ENCODE measurements around the gene SLC15A4.

The SLC15A4 gene

DNA sequence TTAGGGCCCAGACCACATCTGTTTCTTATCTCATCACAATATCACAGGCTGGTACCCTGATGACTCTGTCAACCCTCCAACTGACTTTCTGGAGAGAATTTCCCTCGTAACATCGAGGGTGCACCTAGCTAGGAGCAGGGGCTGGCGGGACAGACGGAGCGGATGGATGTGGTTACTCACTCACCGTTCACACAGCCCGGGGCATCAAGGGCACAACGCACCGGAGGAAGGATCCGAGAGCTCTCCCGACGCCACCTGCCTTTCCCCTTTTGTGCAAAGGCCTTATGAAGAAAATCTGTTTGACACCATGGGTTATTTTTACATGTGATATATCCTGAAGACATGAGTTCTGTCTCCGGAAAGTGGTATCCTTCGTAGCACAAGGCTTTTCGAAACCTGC is 31.4 kb downstream of the SLC15A4 start:
- DNase-seq: no peak

DNA sequence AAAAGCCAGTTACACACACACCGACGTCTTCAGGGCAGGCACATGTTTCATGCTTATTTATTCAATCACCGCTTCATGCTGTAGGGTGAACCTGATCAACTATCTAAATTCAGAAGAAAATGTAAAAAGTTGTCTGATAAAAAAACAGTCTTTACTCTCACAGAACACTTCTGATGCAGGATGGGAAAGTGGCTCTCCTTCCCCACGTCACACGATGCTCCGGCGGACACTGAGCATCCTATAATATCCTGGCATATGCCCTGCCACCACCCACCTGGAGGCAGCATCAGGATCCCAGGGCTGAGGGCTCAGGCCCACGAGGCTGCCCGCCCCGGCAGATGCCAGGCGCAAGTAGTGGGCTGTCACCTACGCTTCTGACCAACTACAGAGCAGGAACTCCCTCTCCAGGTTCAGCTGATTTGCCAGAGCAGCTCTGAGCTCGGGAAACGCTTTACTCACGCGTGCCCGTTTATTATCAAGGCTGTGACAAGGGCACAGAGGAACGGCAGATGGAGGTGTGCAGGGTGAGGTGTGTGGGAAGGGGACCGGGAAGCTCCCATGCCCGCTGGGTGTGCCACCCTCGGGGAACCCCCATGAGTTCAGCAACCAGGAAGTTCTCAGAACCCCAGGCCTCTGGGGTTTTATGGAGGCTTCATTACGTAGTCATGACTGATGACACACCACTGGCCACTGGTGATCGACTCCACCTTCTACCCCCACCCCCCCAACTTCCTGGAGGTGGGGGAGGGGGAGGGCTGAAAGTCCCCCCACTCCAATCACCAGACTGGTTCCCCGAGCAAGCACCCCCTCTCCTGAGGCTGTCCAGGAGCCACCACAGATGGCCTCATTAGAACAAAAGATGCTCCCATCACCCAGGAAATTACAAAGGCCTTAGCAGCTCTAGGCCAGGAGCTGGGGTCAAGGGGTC is 32.1 kb downstream of the SLC15A4 start:
- no peak for DNase-seq

DNA sequence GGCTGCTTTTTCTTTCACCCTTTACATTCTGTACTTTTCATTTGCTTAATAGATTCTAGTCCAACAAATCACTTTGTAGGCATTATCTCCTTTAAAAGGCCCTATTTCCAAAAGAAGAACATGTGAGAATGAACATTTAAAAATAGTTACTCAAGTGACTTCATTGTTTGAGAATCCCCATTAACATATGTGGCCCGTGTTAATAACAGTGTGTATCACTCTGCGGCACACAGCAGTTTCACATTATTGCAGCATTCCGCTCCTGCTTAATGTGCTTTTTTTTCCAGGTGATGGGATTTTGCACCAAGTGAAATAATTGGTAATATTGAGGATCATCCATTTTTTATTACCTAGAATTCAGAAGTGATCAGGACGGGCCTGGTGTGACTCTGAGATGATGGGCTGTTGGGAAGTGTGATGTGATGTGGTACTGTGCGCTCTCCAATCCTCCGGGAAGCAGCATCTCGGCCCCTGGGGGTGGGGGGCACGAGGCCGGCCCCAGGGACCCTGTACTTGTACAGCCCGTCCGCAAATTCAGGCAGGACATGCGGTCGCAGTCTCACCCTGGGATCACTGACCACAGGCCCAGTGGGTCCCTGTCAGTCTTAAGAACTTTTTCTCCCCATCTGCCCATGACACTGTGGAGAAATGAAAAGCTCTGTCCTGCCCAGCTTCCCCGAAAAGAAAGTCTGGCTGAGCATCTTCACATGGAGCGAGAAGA is 32.9 kb downstream of the SLC15A4 start:
- DNase-seq: no peak

DNA sequence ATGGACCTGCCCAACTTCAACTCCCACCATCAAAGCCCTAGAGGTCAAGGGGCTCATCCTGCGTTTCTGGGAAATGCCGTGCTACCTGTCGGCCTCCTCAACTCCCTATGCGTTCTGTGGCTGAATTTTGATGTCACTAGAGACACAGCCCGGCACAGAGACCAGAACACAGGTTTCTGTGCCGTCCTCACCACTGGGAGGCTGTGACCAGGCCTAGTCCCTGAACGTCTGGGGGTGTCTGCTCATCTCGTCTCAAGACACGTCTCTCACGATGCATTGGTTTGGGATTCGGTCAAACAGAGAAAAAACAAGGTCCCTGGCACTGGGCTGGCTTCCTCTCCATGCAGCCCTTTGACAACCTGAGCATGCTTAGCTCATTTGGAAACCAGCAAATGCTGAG is 33.5 kb downstream of the SLC15A4 start:
- no peak for DNase-seq

DNA sequence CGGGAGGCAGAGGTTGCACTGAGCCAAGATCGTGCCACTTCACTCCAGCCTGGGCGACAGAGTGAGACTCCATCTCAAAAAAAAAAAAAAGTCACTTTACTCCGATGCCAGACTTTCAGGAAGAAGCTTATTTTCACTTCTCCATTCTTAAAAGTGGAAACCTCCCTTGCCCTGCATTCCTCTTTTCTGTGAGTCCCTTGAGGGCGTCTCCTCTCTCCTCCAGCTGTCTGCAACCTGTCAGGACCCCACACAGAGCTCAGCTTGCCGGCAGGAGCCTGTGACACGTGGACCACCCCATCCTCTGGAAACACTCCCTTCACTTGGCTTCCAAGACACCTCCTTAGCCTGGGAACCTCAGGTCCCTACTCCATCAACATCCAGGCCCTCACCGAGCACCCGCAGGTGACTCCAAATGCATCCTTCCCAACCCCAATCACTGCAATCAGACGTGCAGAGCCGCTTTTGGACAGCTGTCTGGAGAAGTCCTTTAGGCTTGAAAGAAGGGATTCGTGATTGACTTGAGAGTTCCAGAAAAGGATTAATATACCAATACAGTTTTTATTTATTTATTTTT is 34.3 kb downstream of the SLC15A4 start:
- DNase-seq: no peak

DNA sequence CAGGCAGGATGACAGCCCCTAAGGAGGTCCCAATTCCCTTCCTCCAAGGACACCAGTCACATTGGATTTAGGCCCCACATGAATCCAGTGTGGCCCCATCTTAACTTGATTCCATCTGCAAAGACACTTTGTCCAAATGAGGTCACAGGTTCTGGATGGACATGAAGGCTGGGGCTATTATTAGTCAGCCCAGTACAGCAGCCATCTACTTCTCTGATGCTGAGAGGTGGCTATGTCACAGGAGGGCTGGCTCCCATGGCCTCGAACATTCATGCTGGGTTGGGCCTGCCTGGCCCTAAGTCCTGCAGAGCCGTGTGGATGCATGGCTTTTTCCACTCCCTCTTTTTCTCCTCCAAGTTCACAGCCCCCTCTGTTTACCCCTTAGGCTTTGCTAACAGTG is 35.9 kb downstream of the SLC15A4 start:
- no peak for DNase-seq

DNA sequence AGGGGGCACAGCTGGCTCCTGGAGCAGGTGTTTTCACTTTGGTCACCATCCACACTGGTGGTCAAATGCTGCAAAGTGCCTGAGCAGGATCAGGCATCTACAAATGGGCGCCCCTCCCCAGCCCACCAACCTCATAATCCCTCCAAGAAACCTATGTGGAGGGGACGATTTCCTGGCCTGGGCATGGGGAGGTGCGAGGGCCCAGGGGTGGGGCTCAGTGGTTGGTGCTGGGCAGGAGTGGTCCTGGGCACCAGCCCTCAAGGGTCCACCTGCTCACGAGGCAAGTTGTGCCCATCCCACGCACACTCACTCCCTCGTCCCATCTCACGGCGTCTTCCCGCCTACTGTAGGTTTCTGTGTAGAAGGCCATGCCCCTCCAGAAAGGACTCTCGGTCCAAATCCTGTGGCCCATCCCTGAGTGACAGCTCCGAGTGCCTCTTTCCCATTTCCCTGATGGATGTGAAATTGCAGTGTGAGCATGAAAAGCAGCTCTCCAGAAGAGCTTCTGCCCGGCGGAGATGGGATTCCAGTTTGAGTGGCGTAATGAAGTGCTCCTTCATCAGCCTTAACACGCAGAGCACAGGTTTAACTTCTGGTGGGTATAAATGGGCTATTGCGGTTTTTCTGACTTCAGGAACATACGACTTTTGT is 36.9 kb downstream of the SLC15A4 start:
- no peak for DNase-seq

DNA sequence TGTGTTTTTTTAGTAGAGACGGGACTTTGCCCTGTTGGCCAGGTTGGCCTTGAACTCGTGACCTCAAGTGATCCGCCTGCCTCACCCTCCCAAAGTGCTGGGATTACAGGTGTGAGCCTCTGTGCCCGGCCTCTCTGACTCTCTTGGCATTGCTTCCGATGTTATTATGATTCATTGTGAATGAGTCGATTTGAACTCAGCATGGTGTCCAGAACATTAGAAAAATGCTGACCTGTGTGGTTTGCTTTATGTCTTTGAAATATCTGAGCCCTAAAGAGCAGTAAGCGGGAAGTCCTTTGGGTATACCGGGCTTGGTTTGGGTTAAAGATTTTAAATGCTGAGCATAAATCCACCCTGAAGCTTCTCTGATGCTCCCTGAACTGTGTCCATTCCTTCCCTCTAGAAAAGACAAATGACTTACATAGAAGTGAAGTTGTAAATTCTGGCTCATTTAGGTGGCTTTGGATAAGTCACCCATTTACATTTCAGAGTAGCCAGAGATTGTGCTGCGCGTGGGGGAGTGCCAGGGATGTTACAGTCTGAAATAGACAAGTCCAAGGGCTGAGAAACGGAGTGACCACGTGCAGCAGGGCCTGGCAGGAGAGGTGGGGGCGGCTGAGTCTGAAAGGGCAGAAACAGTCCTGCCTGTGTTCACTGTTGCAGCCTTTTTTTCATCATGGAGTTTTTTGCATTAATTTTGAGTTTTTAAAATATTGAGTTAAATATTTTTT is 39.6 kb downstream of the SLC15A4 start:
- no peak for DNase-seq

DNA sequence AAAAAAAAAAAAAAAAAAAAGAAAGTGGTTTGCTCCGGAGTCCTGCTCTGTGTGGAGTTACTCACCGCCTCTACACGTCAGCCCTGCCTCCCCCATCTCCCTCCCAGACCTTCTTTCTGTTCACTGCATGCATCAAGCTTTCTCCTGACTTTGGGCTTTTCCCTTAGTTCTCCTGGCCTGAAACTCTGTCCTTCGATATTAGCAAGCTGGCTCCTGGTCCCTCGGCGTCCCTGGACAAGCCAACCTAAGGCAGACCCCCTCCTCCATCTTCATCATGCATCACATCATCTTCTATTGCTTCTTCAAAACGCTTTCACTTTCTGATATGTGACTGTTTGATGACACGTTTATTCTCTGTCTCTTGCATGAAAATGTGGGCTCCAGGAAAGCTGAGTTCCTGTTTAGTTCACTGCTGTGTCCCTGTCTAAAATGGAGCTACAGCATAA is 40.6 kb downstream of the SLC15A4 start:
- DNase-seq: peak; percentile 71 to 73

DNA sequence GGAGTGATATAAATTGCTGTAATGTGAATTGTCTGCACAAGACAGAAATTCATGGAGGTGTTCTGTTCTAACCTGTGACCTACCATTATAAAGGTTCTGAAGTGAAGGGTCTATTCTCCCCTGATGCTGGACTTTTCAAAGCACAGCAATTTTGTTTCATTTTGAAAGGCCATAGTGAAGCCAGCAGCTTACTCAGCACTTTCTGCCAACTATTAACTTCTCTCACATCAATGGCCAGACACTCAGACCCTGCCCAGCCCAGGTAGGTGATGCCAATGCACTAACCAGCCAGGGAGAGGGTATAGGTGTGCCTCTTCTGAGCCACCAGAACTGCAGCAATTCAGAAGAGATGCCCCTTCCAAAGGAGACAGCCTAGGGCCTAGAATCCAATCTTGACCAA is 43.9 kb downstream of the SLC15A4 start:
- DNase-seq: no peak

DNA sequence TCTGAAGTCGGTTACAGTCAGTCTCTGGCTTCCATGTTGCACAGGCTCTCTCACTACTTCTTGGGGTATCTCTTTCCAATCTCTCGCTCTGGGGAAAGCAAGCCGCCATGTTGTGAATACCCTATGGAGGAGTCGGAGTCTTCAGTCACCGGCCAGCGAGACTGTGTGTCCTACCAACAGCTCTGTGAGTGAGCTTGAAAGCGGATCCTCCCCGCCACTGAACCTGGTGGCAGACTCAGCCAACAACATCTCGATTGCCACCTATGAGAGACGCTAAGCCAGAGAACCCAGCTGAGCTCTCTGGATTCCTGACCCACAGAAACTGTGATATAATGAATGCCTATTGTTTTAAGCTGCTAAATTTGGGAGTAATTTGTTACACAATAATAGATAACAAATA is 51.5 kb downstream of the SLC15A4 start:
- no peak for DNase-seq

DNA sequence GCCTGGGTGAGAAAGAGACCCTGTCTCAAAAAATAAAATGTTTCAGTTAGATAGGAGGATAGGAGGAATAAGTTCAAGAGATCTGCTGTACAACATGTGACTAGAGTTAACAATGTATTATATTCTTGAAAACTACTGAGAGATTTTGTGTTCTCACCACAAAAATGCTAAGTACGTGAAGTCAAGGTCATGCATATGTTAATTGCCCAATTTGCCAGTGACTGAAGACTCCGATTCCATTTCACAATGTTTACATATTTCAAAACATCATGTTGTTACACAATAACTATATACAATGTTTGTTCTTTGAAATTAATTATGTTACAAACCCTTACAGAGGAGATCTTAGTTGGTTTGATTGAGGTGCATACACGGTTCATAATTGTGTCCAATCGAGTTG is 52.1 kb downstream of the SLC15A4 start:
- DNase-seq: no peak

DNA sequence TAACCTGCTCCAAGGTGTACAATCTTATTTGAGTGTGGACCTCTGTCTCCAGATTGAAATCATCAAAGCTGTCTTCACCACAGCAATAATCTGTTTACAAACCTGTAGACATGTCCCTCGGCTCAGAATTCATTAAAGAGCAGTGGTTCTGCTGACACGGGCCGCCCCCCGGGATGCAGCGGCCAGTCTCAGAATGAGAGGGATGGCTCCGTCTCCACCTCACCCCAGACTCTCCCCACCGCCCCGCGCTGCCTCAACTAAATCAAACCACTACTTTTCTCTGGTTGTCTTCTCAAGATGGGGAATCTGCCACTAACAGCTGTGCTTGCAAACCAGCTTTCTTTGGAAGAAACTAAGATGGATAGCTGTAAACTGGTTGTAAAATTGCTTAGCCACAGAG is 56.2 kb downstream of the SLC15A4 start:
- DNase-seq: no peak

DNA sequence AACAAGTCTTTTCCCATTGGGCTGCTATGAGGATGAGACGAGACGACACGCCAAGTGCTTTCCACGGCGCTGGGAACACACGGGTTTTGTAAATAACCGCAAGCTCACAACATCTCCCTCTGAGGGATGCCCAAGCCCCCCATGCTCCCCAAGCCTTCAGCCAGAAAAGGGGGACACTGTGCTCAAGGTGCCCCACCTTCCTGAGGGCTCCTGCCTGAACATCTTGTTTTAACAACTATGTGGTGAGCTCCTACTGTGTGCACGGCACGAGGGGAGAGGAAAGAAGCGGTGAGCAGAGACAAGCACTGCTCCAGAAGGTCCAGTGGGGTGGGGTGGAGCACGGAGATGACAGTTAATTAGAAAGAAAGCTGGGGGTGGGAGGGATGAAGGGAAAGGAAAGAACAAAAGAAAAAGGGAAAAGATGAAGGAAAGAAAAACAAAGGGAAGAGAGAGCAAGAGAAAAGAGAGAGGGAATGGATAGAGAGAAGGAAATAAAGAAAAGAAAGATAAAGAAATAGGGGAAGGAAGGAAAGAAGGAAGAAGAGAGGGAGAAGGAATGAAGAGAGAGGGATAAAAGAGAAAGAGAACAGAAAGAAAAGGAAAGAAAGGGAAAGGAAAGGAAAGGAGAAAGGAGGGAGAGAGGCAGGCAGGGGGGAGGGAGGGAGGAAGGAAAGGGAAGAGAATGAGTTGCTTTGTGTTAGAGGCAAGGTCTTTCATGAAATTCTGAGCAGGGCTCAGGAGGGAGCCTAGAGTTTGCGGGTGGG is 56.8 kb downstream of the SLC15A4 start:
- DNase-seq: no peak

DNA sequence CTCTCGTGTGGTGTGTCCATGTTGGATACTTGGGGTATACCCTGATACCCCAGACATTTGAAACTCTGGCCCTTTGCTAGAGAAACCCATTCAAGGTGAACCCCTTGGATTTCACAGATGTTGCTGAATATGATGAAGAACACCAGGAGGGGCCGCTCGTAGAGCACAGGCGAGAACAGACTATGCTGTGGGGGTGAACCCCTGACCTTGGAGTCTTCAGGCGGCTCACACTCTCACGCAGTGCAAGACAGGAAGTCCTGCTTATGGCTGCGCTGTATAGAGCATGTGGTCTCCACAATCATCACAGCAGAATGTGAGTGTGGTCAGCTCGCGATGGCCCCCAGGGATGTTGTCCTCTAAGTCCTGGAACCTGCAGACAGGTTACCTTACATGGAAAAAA is 60.4 kb downstream of the SLC15A4 start:
- no peak for DNase-seq

DNA sequence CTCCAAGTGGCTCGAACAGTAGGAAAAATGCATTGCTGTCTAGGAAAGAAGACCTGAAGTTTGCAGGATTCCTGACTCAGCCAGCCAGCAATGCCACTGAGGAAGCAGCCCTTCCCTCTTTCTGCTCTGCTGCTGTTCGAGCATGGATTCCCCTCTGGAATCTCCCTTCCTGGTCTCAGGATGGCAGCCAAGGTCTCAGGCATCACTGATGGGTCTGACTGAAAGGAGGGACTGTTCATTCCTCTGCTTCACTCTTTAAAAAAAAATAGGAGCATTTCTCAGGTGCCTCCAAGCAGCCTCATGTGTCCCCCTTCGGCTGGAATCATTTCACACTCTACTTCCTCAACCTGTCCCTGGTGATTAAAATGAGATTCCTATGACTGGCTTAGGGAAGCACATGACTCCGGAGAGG is 62.4 kb downstream of the SLC15A4 start:
- DNase-seq: no peak

DNA sequence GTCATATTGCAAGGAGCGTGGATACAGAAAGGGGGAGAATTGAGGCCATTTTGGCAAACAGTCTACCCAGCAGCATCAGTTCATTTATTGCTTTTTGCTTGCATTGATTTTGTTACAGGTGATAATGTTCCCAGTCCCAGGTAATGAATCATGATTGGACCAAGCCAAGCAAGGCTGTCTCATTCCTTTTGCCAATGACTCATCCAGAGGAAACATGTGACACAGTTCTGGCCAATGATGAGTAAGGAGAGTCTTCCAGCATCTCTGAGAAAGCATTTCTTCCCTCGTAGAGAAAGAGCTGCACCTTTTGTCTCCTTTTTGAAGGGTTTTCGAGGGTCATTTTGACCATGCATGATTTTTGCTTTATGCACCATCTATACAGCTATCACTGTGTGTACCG is 68.2 kb downstream of the SLC15A4 start:
- DNase-seq: no peak

DNA sequence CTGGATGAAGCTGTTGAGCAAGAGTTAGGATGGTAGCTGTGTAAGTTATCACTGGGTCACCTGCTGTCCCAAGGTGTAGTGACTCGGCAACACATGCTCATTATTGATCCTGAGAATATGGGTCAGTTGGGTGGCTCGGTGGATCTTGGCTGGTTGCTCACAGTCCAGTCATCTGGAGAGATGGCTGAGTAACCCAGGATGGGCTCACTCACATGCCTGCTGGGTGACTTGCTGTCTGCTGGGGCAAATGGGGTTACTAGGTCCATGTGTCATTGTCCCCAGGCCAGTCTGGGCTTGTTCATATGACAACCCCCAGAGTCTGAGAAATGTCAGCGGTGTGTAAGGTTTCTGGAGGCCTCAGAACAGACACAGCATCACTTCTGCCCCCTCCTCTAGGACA is 69.5 kb downstream of the SLC15A4 start:
- peak in 1 of 2 experiments; percentile 17 for DNase-seq

DNA sequence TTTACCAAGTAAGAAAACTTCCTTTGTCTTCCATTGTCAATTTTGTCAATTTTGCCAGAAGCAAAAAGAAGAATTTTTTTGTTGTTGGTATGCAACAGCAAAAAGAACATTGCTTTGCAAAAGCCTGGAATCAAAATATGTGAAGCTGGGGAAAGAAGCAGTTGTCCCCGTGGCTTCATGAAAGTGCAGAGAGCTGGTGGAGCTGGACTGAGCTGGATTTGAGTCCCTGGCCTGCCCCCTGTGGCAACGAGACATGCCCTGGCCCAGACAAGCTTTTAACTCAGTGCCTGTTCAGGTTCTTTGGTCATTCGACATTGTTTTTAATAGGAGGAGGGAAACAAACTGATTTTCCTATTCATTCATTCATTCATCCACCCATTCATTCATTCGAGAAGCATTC is 70.3 kb downstream of the SLC15A4 start:
- no peak for DNase-seq

DNA sequence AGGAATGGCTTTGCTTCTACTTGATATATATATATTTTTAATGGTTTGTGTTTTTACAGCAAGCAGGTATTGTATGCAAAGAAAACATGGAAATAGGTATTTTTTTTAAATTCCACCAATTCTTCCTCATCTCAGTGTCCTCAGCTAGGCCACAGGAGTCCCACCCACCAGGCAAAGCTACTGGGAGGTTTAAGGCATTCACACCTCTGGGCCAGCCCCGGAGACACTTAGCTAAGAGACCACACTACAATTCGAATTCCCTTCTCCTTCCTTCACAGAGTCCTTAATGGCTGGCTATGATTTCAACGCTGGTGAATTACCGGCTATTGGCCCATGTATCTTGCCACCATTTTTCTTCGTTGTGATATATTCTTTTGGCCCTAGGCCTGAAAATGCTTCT is 71.4 kb downstream of the SLC15A4 start:
- no peak for DNase-seq

DNA sequence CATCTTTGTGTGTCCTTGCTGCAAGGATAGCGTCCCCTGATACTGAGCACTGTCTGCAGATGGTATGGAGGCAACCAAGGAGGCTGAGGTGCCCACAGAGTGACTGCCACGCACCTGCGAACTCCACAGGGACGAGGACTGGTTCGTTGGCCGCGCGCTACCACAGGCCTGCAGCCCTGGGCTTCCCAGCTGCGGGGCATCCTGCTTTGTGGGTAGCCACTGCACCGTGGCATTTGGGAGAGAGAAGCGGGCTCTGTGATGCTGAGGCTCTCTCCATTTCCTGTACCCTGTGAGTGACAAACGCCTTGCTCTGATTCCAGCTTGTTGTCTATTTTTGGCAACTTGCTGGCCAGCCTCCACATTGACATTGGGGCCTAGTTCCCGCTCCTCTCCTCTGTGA is 76.3 kb downstream of the SLC15A4 start:
- no peak for DNase-seq

Measured in activated T-cell treated with anti-CD3 and anti-CD28 coated beads, Interleukin-2, amount 50 U/mL, for 48 hours (primary cell).